Measurements from ENCODE around the gene PLCD1.

GRCh38 chr3:38017445-38018295 is 11.8 kb downstream of the PLCD1 start:
- no peak for TF ChIP-seq CTCF (conservative IDR thresholded peaks at IDR 0.05; ENCODE audit: low read length)
- no peak for TF ChIP-seq EZH2phosphoT487 (IDR thresholded peaks at IDR 0.05; ENCODE audit: borderline replicate concordance)
